Endothelial cell of umbilical vein (primary cell): ENCODE measurements around the gene SYNGR4. TPM values are rescaled to one million over a fixed set of nuclear protein-coding genes. Genes with fewer than 3 reads are reported as not detected.

ENCODE experiments used
- BruUV-seq: library from RNA; stranded (reverse); fragments of 400-500 nt; replicated peaks from 2 replicates; lab custom pipeline; 2021; lab: Mats Ljungman, UMichigan
- CTCF ChIA-PET: fragments of 300-600, 350-600 bp; sonication (Branson Sonifier 250); formaldehyde crosslinking; loops from one replicate; lab custom pipeline; 2021; ENCODE audit warnings: antibody characterized with exemption, inconsistent platforms; lab: Charles Lee
- POLR2A ChIA-PET: fragments of 300-600, 350-600 bp; sonication (Branson Sonifier 250); formaldehyde crosslinking; loops from one replicate; lab custom pipeline; 2021; ENCODE audit warnings: antibody characterized with exemption, inconsistent platforms; lab: Charles Lee
- DNase-seq: peaks from one replicate; pipeline ENCODE4 v3.0.0-alpha.2; 2011; ENCODE audit warnings: low read depth, low spot score
- FAIRE-seq: peaks from 2 replicates; lab custom pipeline; 2011; peaks lifted over from hg19 to GRCh38; lab: Jason Lieb, UNC
- H2AFZ ChIP-seq: 2 replicates; pipeline ENCODE4 v1.6.0; 2012; ENCODE audit warnings: low read depth, low read length, control low read depth, inconsistent platforms
- H3K27ac ChIP-seq: 2 replicates; pipeline ENCODE4 v1.5.1; 2011; ENCODE audit warnings: low read depth, mild to moderate bottlenecking, control low read depth, low read length, moderate library complexity; ENCODE audit not compliant: insufficient read depth
- H3K27me3 ChIP-seq, 2 experiments: 2 replicates each; pipeline versions ENCODE4 v1.6.0 to v1.6.1; 2011; ENCODE audit warnings: low read length in 2 of 2, mixed read lengths in 1 of 2; ENCODE audit not compliant: control insufficient read depth in 2 of 2, insufficient read depth in 2 of 2
- H3K36me3 ChIP-seq, 2 experiments: 2 replicates in 1 of 2; 3 replicates in 1 of 2; pipeline ENCODE4 v1.5.1; 2011; ENCODE audit warnings: low read length in 2 of 2, mild to moderate bottlenecking in 1 of 2, moderate library complexity in 1 of 2; ENCODE audit not compliant: control insufficient read depth in 2 of 2, insufficient read depth in 2 of 2; ENCODE audit errors: extremely low read depth in 1 of 2
- H3K4me1 ChIP-seq: 3 replicates; pipeline ENCODE4 v1.5.1; 2011; ENCODE audit warnings: mild to moderate bottlenecking, low read length; ENCODE audit not compliant: control insufficient read depth, insufficient read depth; ENCODE audit errors: extremely low read depth
- H3K4me2 ChIP-seq: 2 replicates; pipeline ENCODE4 v1.6.1; 2011; ENCODE audit warnings: low read length, control low read depth, mixed read lengths; ENCODE audit not compliant: insufficient read depth
- H3K4me3 ChIP-seq, 3 experiments: fragments of 200-600 bp in 1 of 3; sonication (generic), shearing (Covaris generic) in 1 of 3; replicated peaks in 1 of 3; 2 replicates each; pipeline ENCODE4 v1.5.1; 2011 to 2016; ENCODE audit warnings: control low read depth in 3 of 3, low read length in 3 of 3, mild to moderate bottlenecking in 2 of 3, inconsistent platforms in 1 of 3, low read depth in 1 of 3, moderate library complexity in 1 of 3; ENCODE audit not compliant: insufficient read depth in 1 of 3
- H3K79me2 ChIP-seq: 2 replicates; pipeline ENCODE4 v1.6.0; 2012; ENCODE audit warnings: low read length, inconsistent platforms; ENCODE audit not compliant: control insufficient read depth, insufficient read depth
- H3K9ac ChIP-seq: replicated peaks from 2 replicates; pipeline ENCODE3; 2011; ENCODE audit warnings: low read length, control low read depth; ENCODE audit not compliant: insufficient read depth; ENCODE audit errors: extremely low read depth
- H3K9me1 ChIP-seq: replicated peaks from 3 replicates; pipeline ENCODE4 v1.6.0; 2011; ENCODE audit warnings: mild to moderate bottlenecking, low read length; ENCODE audit not compliant: control insufficient read depth, insufficient read depth; ENCODE audit errors: extremely low read depth
- H3K9me3 ChIP-seq: replicated peaks from 2 replicates; pipeline ENCODE4 v1.5.1; 2012; ENCODE audit warnings: low read length, inconsistent platforms; ENCODE audit not compliant: control insufficient read depth, insufficient read depth
- H4K20me1 ChIP-seq: replicated peaks from 2 replicates; pipeline ENCODE3; 2011; ENCODE audit warnings: mild to moderate bottlenecking, low read length; ENCODE audit not compliant: control insufficient read depth, insufficient read depth; ENCODE audit errors: extremely low read depth
- CTCF ChIP-seq, 2 donors: IDR thresholded peaks; 1 replicate in 1 of 2; 2 replicates in 1 of 2; pipeline ENCODE4 v1.5.1; 2011; ENCODE audit warnings: low read length in 2 of 2, mild to moderate bottlenecking in 2 of 2, moderate library complexity in 2 of 2, control low read depth in 1 of 2, inconsistent platforms in 1 of 2, low read depth in 1 of 2; ENCODE audit not compliant: insufficient read depth in 1 of 2; ENCODE audit errors: extremely low read depth in 1 of 2
- EZH2 ChIP-seq: IDR thresholded peaks from 2 replicates; pipeline ENCODE4 v1.6.1; 2012; ENCODE audit warnings: borderline replicate concordance, low read depth, mild to moderate bottlenecking, moderate library complexity, low read length, inconsistent platforms; ENCODE audit not compliant: severe bottlenecking
- FOS ChIP-seq: IDR thresholded peaks from 2 replicates; pipeline ENCODE4 v1.6.1; 2011; ENCODE audit warnings: mild to moderate bottlenecking, low read length, moderate library complexity, borderline replicate concordance; ENCODE audit not compliant: insufficient read depth
- GATA2 ChIP-seq: IDR thresholded peaks from 2 replicates; pipeline ENCODE4 v1.7.0; 2011; ENCODE audit warnings: low read depth, mild to moderate bottlenecking, moderate library complexity, mixed read lengths, low read length; ENCODE audit not compliant: insufficient read length, insufficient read depth
- JUN ChIP-seq: IDR thresholded peaks from 2 replicates; pipeline ENCODE4 v1.6.1; 2011; ENCODE audit warnings: borderline replicate concordance, low read depth; ENCODE audit not compliant: insufficient read length, insufficient read depth
- MYC ChIP-seq: IDR thresholded peaks from one replicate; pipeline ENCODE4 v1.6.1; 2011; ENCODE audit warnings: mild to moderate bottlenecking, low read depth, low read length
- POLR2A ChIP-seq: IDR thresholded peaks from 2 replicates; pipeline ENCODE4 v1.6.1; 2012; ENCODE audit warnings: low read depth, mild to moderate bottlenecking, control low read depth, low read length
- POLR2AphosphoS5 ChIP-seq: IDR thresholded peaks from 2 replicates; pipeline ENCODE4 v1.6.1; 2012; ENCODE audit warnings: low read depth, mild to moderate bottlenecking, control low read depth, low read length, moderate library complexity; ENCODE audit not compliant: insufficient read depth
- dilution Hi-C: fragments of 300-500 bp; cut with MboI; formaldehyde crosslinking; loops from one replicate; pipeline ENCODE4 v1.15.0; 2019; ENCODE audit warnings: low sequenced_read_pairs; ENCODE audit not compliant: extremely low pct_ligation_motif_present
- intact Hi-C: fragments of 100-400 bp; cut with micrococcal nuclease; formaldehyde crosslinking; loops from one replicate; pipeline ENCODE4 v1.10.0; 2022
- polyA plus RNA-seq, 4 experiments: library from polyadenylated mRNA; depleted of rRNA in 3 of 4; stranded (reverse) in 3 of 4; unstranded in 1 of 4; fragments of >200 nt; gene quantifications; 2 replicates each; pipeline versions ENCODE4 v1.2.1 to v1.2.3, GENCODE V29; 2011 to 2012; ENCODE audit warnings: missing spikeins in 1 of 4
- total RNA-seq: library from RNA; stranded (reverse); gene quantifications from 2 replicates; pipeline ENCODE4 v1.2.3, GENCODE V29; 2021
- TF ChIP-seq, protein P1 (sequence below): IDR thresholded peaks from 2 replicates; pipeline ENCODE4 v1.6.1; 2011; ENCODE audit not compliant: insufficient read depth, insufficient read length

Gene SYNGR4
- total and polyA plus RNA-seq, 2 donors (not counting 3 experiments of a cell fraction or from before 2014, with no cell fraction given), result not detected

DNA sequence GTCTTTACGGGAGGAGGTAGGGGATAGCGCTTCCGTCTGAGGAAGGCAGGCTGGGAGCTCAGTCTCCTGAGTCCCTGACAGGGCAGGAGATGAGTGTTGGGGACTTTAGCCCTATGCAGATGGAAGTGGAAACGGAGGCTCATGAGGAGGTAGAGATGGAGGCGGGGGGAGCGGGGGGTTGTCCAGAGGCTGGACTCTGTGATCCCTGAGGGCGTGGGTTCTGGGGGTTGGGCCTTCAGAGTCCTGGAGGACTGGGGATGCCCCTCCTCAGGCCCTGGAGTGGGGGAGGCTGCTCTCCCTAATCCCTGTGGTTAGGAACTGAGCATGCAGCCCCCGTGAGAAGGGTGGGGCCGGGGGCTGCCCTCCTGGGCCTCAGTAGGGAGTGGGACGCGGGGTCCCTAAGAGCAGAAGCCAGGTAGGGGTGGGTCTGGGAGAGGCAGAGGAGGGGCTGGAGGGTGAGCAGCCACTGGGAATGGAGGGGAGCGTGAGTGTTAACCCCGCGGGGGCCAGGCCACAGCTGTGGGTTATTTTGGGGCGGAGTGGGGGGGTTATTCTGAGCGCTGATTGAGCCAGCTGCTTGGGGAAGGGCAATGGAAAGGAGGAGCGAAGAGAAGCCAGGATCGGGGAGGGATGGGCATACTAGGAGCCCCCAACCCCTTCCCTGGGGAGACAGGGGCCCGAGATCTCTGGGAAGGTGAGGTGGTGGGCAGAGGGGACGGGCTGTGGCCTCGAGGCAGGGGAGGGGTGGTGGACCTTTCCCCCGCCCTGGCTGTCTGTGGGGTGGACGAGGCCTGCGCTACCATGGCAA lies 32.1 kb downstream of the SYNGR4 start:
- no peak overlapping the region for H3K4me3 ChIP-seq
- H3K36me3 ChIP-seq, result no peaks in the 10 kb centered on the region
- no peaks in the 10 kb centered on the region for H4K20me1 ChIP-seq
- POLR2A ChIA-PET, result no interaction called here
- CTCF ChIA-PET, result interaction anchor here (1.0 to 1.4 kb wide), 2 partner anchors 49 to 82 kb away, joined by 4 to 6 read pairs; no protein-coding TSS in a partner anchor
- no peak overlapping the region for H3K4me2 ChIP-seq
- intact Hi-C loops, result loop anchor here (5.0 kb wide), 1 partner anchor 86 kb away; no protein-coding TSS in a partner anchor
- H2AFZ ChIP-seq, result no peak overlapping the region
- FAIRE-seq (no peak), DNase-seq (no peak)
- TF ChIP-seq CTCF (IDR thresholded peaks at IDR 0.05; ENCODE audit: extremely low read depth in 1 of 2, insufficient read depth in 1 of 2, low read depth in 1 of 2, low read length in 2 of 2) (no peak), POLR2AphosphoS5 (no peak), FOS (no peak), JUN (no peak), GATA2 (no peak), MYC (no peak), POLR2A (no peak), EZH2 (no peak)
- TF ChIP-seq, protein P1, sequence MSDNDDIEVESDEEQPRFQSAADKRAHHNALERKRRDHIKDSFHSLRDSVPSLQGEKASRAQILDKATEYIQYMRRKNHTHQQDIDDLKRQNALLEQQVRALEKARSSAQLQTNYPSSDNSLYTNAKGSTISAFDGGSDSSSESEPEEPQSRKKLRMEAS, result no peak
- no TSS peak for BruUV-seq
- H3K9me3 ChIP-seq, result no peaks in the 10 kb centered on the region
- H3K4me1 ChIP-seq, result peaks cover 10% of the 10 kb centered on the region
- dilution Hi-C loops, result no loop called here
- H3K79me2 ChIP-seq, result peaks cover under 1% of the 10 kb centered on the region
- H3K27ac ChIP-seq, result no peak overlapping the region
- H3K9me1 ChIP-seq, result no peaks in the 10 kb centered on the region
- no peak overlapping the region for H3K9ac ChIP-seq
- H3K27me3 ChIP-seq, result peaks cover 21 to 33% of the 10 kb centered on the region in 2 experiments
